AG04449 (cell line): Measurements from ENCODE around the gene ZNF282.
"Not testable (repeated sequence)": the region's sequence is repeated elsewhere in the genome, so short reads cannot be mapped to it uniquely, and the experiment has no call there.

Experiments used
- CTCF ChIA-PET: fragments of 350-600 bp; formaldehyde crosslinking; extraction: SDS; loops from one replicate; lab custom pipeline; 2021; ENCODE audit warnings: antibody characterized with exemption; lab: Yijun Ruan, JAX
- POLR2A ChIA-PET: fragments of 400-600, 350-600 bp; formaldehyde crosslinking; extraction: SDS; loops from one replicate; lab custom pipeline; 2020; ENCODE audit warnings: antibody characterized with exemption, inconsistent platforms; lab: Yijun Ruan, JAX
- DNase-seq: peaks from one replicate; pipeline ENCODE4 v3.0.0-alpha.2; 2010; ENCODE audit warnings: low read depth, low spot score
- H3K4me3 ChIP-seq: 2 replicates; pipeline ENCODE4 v1.5.1; 2011; ENCODE audit warnings: low read depth, mild to moderate bottlenecking, control low read depth, low read length
- CTCF ChIP-seq: IDR thresholded peaks from one replicate; pipeline ENCODE4 v1.5.1; 2011; ENCODE audit warnings: mild to moderate bottlenecking, moderate library complexity, low read length, control low read depth, inconsistent platforms; ENCODE audit not compliant: insufficient read depth; ENCODE audit errors: missing control alignments

ZNF282 gene

GRCh38 chr7:149225106-149225505 is 29.8 kb downstream of the ZNF282 start:
- no peak for DNase-seq
- POLR2A ChIA-PET = no interaction called here
- CTCF ChIA-PET = interaction anchor here (0.7 kb wide), 1 partner anchor 14 kb away, joined by 4 read pairs; no protein-coding TSS in a partner anchor
- TF ChIP-seq CTCF = no peak
- H3K4me3 ChIP-seq = no peak overlapping the region

- DNase-seq = no peak
- ChIA-PET POLR2A (no interaction called here), CTCF (interaction anchor here (0.7 kb wide), 1 partner anchor 13 kb away, joined by 4 read pairs; no protein-coding TSS in a partner anchor)
- H3K4me3 ChIP-seq = no peak overlapping the region
- TF ChIP-seq CTCF = no peak
Measured at GRCh38 chr7:149225656-149226055, 30.3 kb downstream of the ZNF282 start.

GRCh38 chr7:149226366-149226765 is 31.0 kb downstream of the ZNF282 start:
- CTCF ChIA-PET, POLR2A ChIA-PET, DNase-seq, H3K4me3 ChIP-seq: not testable (repeated sequence)

GRCh38 chr7:149226840-149227494 is 31.6 kb downstream of the ZNF282 start:
- no peak overlapping the region for H3K4me3 ChIP-seq
- POLR2A ChIA-PET = no interaction called here
- CTCF ChIA-PET = no interaction called here
- TF ChIP-seq CTCF = no peak
- DNase-seq = no peak

GRCh38 chr7:149228831-149229471 is 33.6 kb downstream of the ZNF282 start:
- no peak for DNase-seq
- CTCF ChIA-PET = interaction anchor here (1.1 to 1.7 kb wide), 3 partner anchors 11 to 33 kb away, joined by 4 to 5 read pairs (median 4); partner anchors contain the start of gene ZNF783
- no peak for TF ChIP-seq CTCF
- no peak overlapping the region for H3K4me3 ChIP-seq
- POLR2A ChIA-PET = interaction anchor here (0.7 to 1.0 kb wide), 2 partner anchors 34 to 512 kb away, joined by 3 read pairs; partner anchors contain the start of gene ZNF282

- TF ChIP-seq CTCF = no peak
- no peak for DNase-seq
- ChIA-PET CTCF (interaction anchor here (1.3 to 1.7 kb wide), 2 partner anchors 32 kb away, joined by 4 to 5 read pairs; partner anchors contain the start of gene ZNF783), POLR2A (interaction anchor here (1.0 kb wide), 1 partner anchor 35 kb away, joined by 3 read pairs; the partner anchor contains the start of gene ZNF282)
- no peak overlapping the region for H3K4me3 ChIP-seq
Measured at GRCh38 chr7:149229526-149229925, 34.2 kb downstream of the ZNF282 start.
